ENCODE data around the gene DLL4. TPM values are rescaled to one million over a fixed set of nuclear protein-coding genes. Genes with fewer than 3 reads are reported as not detected.

The DLL4 gene
- total RNA-seq: not detected
- polyA plus RNA-seq: not detected

DNA sequence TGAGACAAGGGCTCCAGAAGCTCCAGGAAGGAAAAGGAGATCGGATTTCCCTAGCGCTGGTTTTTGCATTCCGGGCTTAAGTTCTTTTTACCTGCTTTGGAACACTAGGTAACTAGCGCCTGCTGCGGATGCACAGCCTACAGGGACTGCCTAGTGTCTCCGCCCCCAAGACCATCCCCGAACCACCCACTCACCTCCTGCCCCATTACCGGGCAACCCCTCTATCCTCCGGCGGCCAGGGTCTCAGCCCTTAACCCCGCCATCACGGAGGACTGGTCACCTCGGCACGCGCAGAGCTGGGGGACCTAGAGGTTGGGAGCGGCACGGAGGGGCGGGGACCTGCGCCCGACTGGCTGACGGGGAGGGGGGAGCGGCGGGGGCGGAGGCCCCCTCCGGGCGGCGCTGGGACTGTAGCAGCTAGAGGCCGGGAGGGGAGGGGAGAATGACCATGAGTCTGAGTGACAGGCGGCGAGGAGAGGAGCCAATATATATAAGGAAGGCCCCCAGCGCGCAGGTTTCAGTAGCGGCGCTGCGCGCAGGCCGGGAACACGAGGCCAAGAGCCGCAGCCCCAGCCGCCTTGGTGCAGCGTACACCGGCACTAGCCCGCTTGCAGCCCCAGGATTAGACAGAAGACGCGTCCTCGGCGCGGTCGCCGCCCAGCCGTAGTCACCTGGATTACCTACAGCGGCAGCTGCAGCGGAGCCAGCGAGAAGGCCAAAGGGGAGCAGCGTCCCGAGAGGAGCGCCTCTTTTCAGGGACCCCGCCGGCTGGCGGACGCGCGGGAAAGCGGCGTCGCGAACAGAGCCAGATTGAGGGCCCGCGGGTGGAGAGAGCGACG is at the start of gene DLL4:
Gene DLL4 (plus strand): TSS at position 520 of the 839 bp plus-strand sequence. CDS start 329 bp downstream, outside the sequence.
- Mint-ChIP-seq H3K27ac (peak within 1 kb of the TSS in 2 of 8 donors; percentile 15 to 70), H3K36me3 (no peaks in the 10 kb centered on the region), H3K4me3 (peak within 1 kb of the TSS; percentile 77 to 92 (median 82)), H3K27me3 (peaks cover 52 to 68% of the 10 kb centered on the region in 2 donors), H3K4me1 (peaks cover 36 to 68% (median 41%) of the 10 kb centered on the region in 3 donors), H3K9me3 (no peaks in the 10 kb centered on the region)
- Histone ChIP-seq H3K4me3 (ENCODE audit: low read length) (peak within 1 kb of the TSS; percentile 67), H3K27ac (ENCODE audit: low read depth, low read length) (no peak within 1 kb of the TSS), H3K27me3 (ENCODE audit: insufficient read depth, low read length, poor library complexity, severe bottlenecking) (peaks cover 48% of the 10 kb centered on the region), H3K4me1 (ENCODE audit: insufficient read depth, low read length) (peaks cover 37% of the 10 kb centered on the region), H3K9me3 (ENCODE audit: low read length) (no peaks in the 10 kb centered on the region), H3K36me3 (ENCODE audit: insufficient read depth, low read length) (no peaks in the 10 kb centered on the region)
- DNase-seq: peak in 3 of 5 donors; percentile 37 to 57 (median 38)
- POLR2A ChIA-PET: interaction anchor here (2.4 kb wide), 1 partner anchor 12 kb away, joined by 8 read pairs; no protein-coding TSS in a partner anchor
- CTCF ChIA-PET: interaction anchor here (0.6 to 2.3 kb wide), 4 partner anchors 13 to 277 kb away, joined by 3 to 15 read pairs (median 7); no protein-coding TSS in a partner anchor

DNA sequence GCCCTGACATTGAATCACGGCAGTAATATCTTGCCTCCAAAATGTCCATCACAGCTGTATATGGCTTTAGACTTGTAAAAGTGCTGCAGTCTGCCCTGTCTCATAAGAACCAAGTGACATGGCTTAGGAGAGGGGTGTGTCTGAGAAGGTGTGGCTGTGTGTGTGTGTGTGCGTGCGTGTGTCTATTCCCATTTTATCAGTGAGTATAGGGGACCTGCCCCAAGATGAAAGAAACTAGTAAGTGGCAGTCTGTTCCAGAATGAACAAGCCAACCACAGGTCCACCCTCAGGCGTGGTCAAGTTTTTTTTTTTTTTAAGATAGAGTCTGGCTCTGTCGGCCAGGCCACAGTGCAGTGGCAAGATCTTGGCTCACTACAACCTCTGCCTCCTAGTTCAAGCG is 49.5 kb upstream of the DLL4 start:
- DNase-seq: no peak
- H3K4me1 ChIP-seq (ENCODE audit: insufficient read depth, low read length): peaks cover 6% of the 10 kb centered on the region
- POLR2A ChIA-PET: no interaction called here
- CTCF ChIA-PET: no interaction called here
- no peak overlapping the region for H3K4me3 ChIP-seq (ENCODE audit: low read length)
- Mint-ChIP-seq H3K4me1 (peaks cover 4 to 9% (median 5%) of the 10 kb centered on the region in 3 donors), H3K9me3 (no peaks in the 10 kb centered on the region), H3K27me3 (peaks cover 2% of the 10 kb centered on the region in 2 donors), H3K36me3 (no peaks in the 10 kb centered on the region), H3K4me3 (no peak overlapping the region), H3K27ac (no peak overlapping the region)
- no peak overlapping the region for H3K27ac ChIP-seq (ENCODE audit: low read depth, low read length)
- peaks cover under 1% of the 10 kb centered on the region for H3K27me3 ChIP-seq (ENCODE audit: insufficient read depth, low read length, poor library complexity, severe bottlenecking)
- H3K36me3 ChIP-seq (ENCODE audit: insufficient read depth, low read length): no peaks in the 10 kb centered on the region
- no peaks in the 10 kb centered on the region for H3K9me3 ChIP-seq (ENCODE audit: low read length)

DNA sequence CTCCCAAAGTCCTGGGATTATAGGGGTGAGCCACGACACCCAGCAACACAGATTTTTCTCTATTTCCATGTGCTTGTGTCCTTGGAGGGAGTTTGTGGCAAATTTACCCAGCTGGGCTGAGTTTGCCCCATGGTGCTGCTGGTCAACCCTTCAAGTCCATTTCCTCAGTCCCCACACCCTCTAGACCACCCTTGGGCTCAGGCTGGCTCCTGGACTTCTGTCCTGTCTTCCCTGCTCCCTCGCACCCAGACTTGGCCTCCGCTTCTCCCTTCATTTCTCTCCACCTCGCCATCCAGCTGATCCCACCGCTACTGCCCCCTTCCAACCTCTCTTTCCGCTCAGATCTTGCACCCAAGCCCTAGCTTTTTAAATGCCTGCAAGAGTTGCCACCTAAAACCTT is 47.8 kb upstream of the DLL4 start:
- H3K27ac Mint-ChIP-seq: no peak overlapping the region
- peaks cover 10 to 15% (median 13%) of the 10 kb centered on the region in 3 donors for H3K4me1 Mint-ChIP-seq
- no peaks in the 10 kb centered on the region for H3K27me3 ChIP-seq (ENCODE audit: insufficient read depth, low read length, poor library complexity, severe bottlenecking)
- CTCF ChIA-PET: interaction anchor here (1.3 to 2.1 kb wide), 3 partner anchors 9 to 26 kb away, joined by 3 to 4 read pairs (median 3); no protein-coding TSS in a partner anchor
- no peaks in the 10 kb centered on the region for H3K9me3 ChIP-seq (ENCODE audit: low read length)
- H3K36me3 Mint-ChIP-seq: no peaks in the 10 kb centered on the region
- POLR2A ChIA-PET: no interaction called here
- H3K4me1 ChIP-seq (ENCODE audit: insufficient read depth, low read length): peaks cover 9% of the 10 kb centered on the region
- H3K4me3 Mint-ChIP-seq: no peak overlapping the region
- H3K9me3 Mint-ChIP-seq: no peaks in the 10 kb centered on the region
- peaks cover 0 to 3% of the 10 kb centered on the region in 2 donors for H3K27me3 Mint-ChIP-seq
- H3K27ac ChIP-seq (ENCODE audit: low read depth, low read length): no peak overlapping the region
- no peak overlapping the region for H3K4me3 ChIP-seq (ENCODE audit: low read length)
- no peak for DNase-seq
- no peaks in the 10 kb centered on the region for H3K36me3 ChIP-seq (ENCODE audit: insufficient read depth, low read length)

DNA sequence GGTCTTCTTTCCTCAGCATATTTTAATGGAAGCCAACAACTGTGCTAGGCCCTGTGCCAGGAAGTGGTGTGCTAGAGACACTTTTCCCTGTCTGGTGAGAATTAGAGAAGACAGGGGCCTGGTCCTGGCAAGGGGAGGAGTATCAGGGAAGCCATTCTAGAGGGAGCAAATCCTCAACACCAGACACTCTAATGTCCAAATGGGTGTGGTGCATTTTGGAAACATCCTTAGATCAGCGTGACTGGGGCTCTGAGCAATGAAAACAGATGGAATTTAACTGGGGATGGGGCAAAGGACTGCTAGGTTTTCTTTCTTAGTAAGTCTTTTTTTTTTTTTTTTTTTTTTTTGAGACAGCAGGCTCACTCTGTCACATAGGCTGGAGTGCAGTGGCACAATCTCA is 42.6 kb upstream of the DLL4 start:
- Histone ChIP-seq H3K27me3 (ENCODE audit: insufficient read depth, low read length, poor library complexity, severe bottlenecking) (no peaks in the 10 kb centered on the region), H3K9me3 (ENCODE audit: low read length) (no peaks in the 10 kb centered on the region), H3K4me3 (ENCODE audit: low read length) (no peak overlapping the region), H3K4me1 (ENCODE audit: insufficient read depth, low read length) (peaks cover 9% of the 10 kb centered on the region), H3K36me3 (ENCODE audit: insufficient read depth, low read length) (no peaks in the 10 kb centered on the region), H3K27ac (ENCODE audit: low read depth, low read length) (no peak overlapping the region)
- peaks cover 10 to 13% (median 12%) of the 10 kb centered on the region in 3 donors for H3K4me1 Mint-ChIP-seq
- H3K27me3 Mint-ChIP-seq: peaks cover 0 to 3% of the 10 kb centered on the region in 2 donors
- POLR2A ChIA-PET: no interaction called here
- H3K9me3 Mint-ChIP-seq: no peaks in the 10 kb centered on the region
- CTCF ChIA-PET: interaction anchor here (3.1 kb wide), 1 partner anchor 8 kb away, joined by 11 read pairs; the partner anchor contains the start of gene VPS18
- H3K27ac Mint-ChIP-seq: peak overlapping the region in 3 of 8 donors; percentile 31 to 64 (median 37)
- no peak for DNase-seq
- no peak overlapping the region for H3K4me3 Mint-ChIP-seq
- H3K36me3 Mint-ChIP-seq: no peaks in the 10 kb centered on the region

DNA sequence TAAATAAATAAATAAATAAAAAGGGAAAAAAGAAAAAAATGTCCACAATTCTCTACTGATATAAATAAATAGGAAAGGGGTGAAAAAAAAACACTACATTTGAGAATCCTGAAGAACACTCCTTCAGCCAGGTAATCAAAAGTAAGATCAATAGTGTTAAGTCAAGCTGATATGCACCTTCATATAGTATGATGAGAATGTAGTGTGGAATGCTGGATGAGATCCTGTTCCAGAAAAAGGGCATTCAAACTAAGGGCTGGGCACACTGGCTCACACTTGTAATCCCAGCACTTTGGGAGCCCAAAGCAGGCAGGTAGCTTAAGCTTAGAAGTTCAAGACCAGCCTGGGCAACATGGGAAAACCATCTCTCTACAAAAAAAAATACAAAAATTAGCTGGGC is 40.0 kb upstream of the DLL4 start:
- peaks cover 15% of the 10 kb centered on the region for H3K4me1 ChIP-seq (ENCODE audit: insufficient read depth, low read length)
- H3K4me3 ChIP-seq (ENCODE audit: low read length): no peak overlapping the region
- H3K9me3 Mint-ChIP-seq: no peaks in the 10 kb centered on the region
- H3K4me3 Mint-ChIP-seq: no peak overlapping the region
- no peaks in the 10 kb centered on the region for H3K27me3 ChIP-seq (ENCODE audit: insufficient read depth, low read length, poor library complexity, severe bottlenecking)
- ChIA-PET POLR2A (no interaction called here), CTCF (interaction anchor here (0.7 to 1.0 kb wide), 2 partner anchors 15 to 17 kb away, joined by 4 read pairs; partner anchors contain the start of gene RHOV)
- no peaks in the 10 kb centered on the region for H3K36me3 Mint-ChIP-seq
- DNase-seq: no peak
- peaks cover 0 to 5% of the 10 kb centered on the region in 2 donors for H3K27me3 Mint-ChIP-seq
- H3K27ac ChIP-seq (ENCODE audit: low read depth, low read length): no peak overlapping the region
- H3K4me1 Mint-ChIP-seq: peaks cover 28 to 37% (median 28%) of the 10 kb centered on the region in 3 donors
- H3K36me3 ChIP-seq (ENCODE audit: insufficient read depth, low read length): no peaks in the 10 kb centered on the region
- H3K27ac Mint-ChIP-seq: no peak overlapping the region
- H3K9me3 ChIP-seq (ENCODE audit: low read length): no peaks in the 10 kb centered on the region

DNA sequence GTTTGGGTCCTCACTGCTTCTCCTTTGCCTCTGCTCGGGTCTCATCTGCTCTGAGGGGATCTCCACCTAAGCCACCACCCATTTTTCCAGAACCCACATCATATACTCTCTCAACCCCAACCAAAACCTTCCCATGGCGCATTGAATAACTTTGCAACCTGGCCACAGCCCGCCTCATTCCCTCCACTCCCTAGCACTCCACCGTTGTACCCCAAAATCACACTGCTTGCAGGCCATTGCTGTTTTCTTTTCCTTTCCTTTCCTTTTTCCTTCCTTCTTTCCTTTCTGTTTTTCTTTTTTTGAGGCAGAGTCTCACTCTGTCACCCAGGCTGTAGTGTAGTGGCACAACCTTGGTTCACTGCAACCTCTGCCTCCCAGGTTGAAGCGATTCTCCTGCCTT is 38.0 kb upstream of the DLL4 start:
- CTCF ChIA-PET: interaction anchor here (1.2 to 2.2 kb wide), 7 partner anchors 9 to 135 kb away, joined by 3 to 9 read pairs (median 4); partner anchors contain the start of gene RHOV
- Mint-ChIP-seq H3K4me1 (peaks cover 34 to 40% (median 35%) of the 10 kb centered on the region in 3 donors), H3K27me3 (peaks cover 0 to 4% of the 10 kb centered on the region in 2 donors), H3K9me3 (no peaks in the 10 kb centered on the region), H3K36me3 (peaks cover 0 to 14% (median 3%) of the 10 kb centered on the region in 3 donors), H3K27ac (peak overlapping the region in 1 of 8 donors; percentile 35), H3K4me3 (peak overlapping the region in 1 of 7 donors; percentile 53)
- no peak overlapping the region for H3K4me3 ChIP-seq (ENCODE audit: low read length)
- no peak overlapping the region for H3K27ac ChIP-seq (ENCODE audit: low read depth, low read length)
- DNase-seq: no peak
- H3K36me3 ChIP-seq (ENCODE audit: insufficient read depth, low read length): no peaks in the 10 kb centered on the region
- POLR2A ChIA-PET: no interaction called here
- no peaks in the 10 kb centered on the region for H3K27me3 ChIP-seq (ENCODE audit: insufficient read depth, low read length, poor library complexity, severe bottlenecking)
- H3K4me1 ChIP-seq (ENCODE audit: insufficient read depth, low read length): peaks cover 19% of the 10 kb centered on the region
- H3K9me3 ChIP-seq (ENCODE audit: low read length): no peaks in the 10 kb centered on the region

DNA sequence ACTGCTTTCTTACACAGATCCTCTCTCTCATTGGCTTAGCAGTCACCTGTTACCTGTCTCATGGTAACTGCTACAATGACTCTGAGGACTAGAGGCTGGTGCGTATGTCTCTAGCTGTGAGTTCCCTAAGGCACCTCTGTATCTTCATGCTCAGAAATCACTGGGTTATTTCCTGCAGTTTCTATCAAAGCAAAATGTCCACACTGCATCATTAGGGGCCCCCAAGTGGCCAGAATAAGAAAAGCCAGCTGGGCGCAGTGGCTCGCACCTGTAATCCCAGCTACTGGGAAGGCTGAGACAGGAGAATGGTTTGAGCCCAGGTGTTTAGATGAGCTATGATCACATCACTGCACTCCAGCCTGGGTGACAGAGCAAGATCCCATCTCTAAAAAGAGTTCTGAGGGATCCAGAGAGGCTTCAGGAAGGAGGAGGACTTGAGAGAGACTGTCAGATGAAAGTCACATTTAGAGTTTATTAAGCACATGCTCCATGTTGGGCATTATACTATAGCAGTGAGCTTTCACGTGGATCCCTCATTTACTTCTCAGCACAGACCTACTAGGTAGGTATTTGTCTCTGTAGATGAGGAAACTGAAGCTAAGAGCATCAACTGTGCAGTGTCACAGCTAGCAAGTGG is 37.2 kb upstream of the DLL4 start:
- Histone ChIP-seq H3K27me3 (ENCODE audit: insufficient read depth, low read length, poor library complexity, severe bottlenecking) (no peaks in the 10 kb centered on the region), H3K27ac (ENCODE audit: low read depth, low read length) (no peak overlapping the region), H3K4me3 (ENCODE audit: low read length) (no peak overlapping the region), H3K4me1 (ENCODE audit: insufficient read depth, low read length) (peaks cover 19% of the 10 kb centered on the region), H3K36me3 (ENCODE audit: insufficient read depth, low read length) (no peaks in the 10 kb centered on the region), H3K9me3 (ENCODE audit: low read length) (no peaks in the 10 kb centered on the region)
- H3K36me3 Mint-ChIP-seq: peaks cover 0 to 20% (median 4%) of the 10 kb centered on the region in 3 donors
- H3K27ac Mint-ChIP-seq: peak overlapping the region in 7 of 8 donors; percentile 23 to 93 (median 79)
- peaks cover 0 to 2% of the 10 kb centered on the region in 2 donors for H3K27me3 Mint-ChIP-seq
- ChIA-PET CTCF (interaction anchor here (0.6 to 2.2 kb wide), 12 partner anchors 10 to 197 kb away, joined by 3 to 9 read pairs (median 3); partner anchors contain the start of genes RAD51, RHOV and SPINT1), POLR2A (interaction anchor here (0.5 to 0.6 kb wide), 2 partner anchors 47 to 70 kb away, joined by 3 to 8 read pairs; no protein-coding TSS in a partner anchor)
- no peak for DNase-seq
- no peaks in the 10 kb centered on the region for H3K9me3 Mint-ChIP-seq
- H3K4me3 Mint-ChIP-seq: peak overlapping the region in 1 of 7 donors; percentile 81
- peaks cover 35 to 44% (median 36%) of the 10 kb centered on the region in 3 donors for H3K4me1 Mint-ChIP-seq
